ENCODE results near the gene CLCN4. TPM values are rescaled to one million over a fixed set of nuclear protein-coding genes. Genes with fewer than 3 reads are reported as not detected.

The CLCN4 gene
- polyA plus RNA-seq, 1 donor, result 1.9 TPM

- Histone ChIP-seq H3K4me1 (ENCODE audit: control insufficient read depth, insufficient read depth, low read length) (no peaks in the 10 kb centered on the region), H3K27me3 (ENCODE audit: control insufficient read depth, insufficient read depth, low read length) (no peaks in the 10 kb centered on the region), H3K27ac (ENCODE audit: low read length) (no peak overlapping the region), H3K9me3 (ENCODE audit: control insufficient read depth, low read depth, low read length) (peaks cover 8% of the 10 kb centered on the region), H3K36me3 (ENCODE audit: control insufficient read depth, insufficient read depth, low read length) (peaks cover 14% of the 10 kb centered on the region), H3K4me3 (ENCODE audit: low read length) (no peak overlapping the region)
- WGBS (ENCODE audit: insufficient coverage, low lambda C conversion rate), result no CpG with 5 or more reads among the region's 17 CpGs
- DNase-seq, result no peak
These were observed 28.4 kb upstream of the CLCN4 start for GRCh38 chrX:10128386-10128785.

DNA sequence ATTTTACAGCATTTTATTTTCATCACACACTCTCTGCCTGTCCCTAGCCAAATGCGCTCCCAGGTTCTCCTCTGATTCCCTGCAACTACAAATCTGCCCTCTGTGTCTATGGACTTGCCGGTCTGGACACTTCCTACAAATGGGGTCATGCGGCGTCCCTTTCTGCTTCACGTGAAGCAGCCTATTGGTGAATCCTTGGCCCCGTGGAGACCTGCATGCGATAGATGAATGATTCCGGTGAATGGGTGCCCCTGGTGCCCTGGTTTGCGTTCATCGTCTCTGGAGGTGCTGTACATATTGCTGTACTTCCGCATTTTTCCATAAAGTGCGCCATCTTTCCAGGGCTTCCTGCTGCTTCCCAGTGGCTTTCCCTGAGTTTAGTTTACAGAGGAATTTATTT is 27.5 kb upstream of the CLCN4 start:
- H3K27ac ChIP-seq (ENCODE audit: low read length), result no peak overlapping the region
- H3K36me3 ChIP-seq (ENCODE audit: control insufficient read depth, insufficient read depth, low read length), result peaks cover 13% of the 10 kb centered on the region
- H3K27me3 ChIP-seq (ENCODE audit: control insufficient read depth, insufficient read depth, low read length), result no peaks in the 10 kb centered on the region
- H3K9me3 ChIP-seq (ENCODE audit: control insufficient read depth, low read depth, low read length), result peaks cover 7% of the 10 kb centered on the region
- no peak for DNase-seq
- no peak overlapping the region for H3K4me3 ChIP-seq (ENCODE audit: low read length)
- no peaks in the 10 kb centered on the region for H3K4me1 ChIP-seq (ENCODE audit: control insufficient read depth, insufficient read depth, low read length)
- WGBS (ENCODE audit: insufficient coverage, low lambda C conversion rate), result no CpG with 5 or more reads among the region's 12 CpGs

- H3K27me3 ChIP-seq (ENCODE audit: control insufficient read depth, insufficient read depth, low read length), result no peaks in the 10 kb centered on the region
- peaks cover 11% of the 10 kb centered on the region for H3K36me3 ChIP-seq (ENCODE audit: control insufficient read depth, insufficient read depth, low read length)
- no CpG with 5 or more reads among the region's 3 CpGs for WGBS (ENCODE audit: insufficient coverage, low lambda C conversion rate)
- no peak overlapping the region for H3K4me3 ChIP-seq (ENCODE audit: low read length)
- peaks cover 7% of the 10 kb centered on the region for H3K9me3 ChIP-seq (ENCODE audit: control insufficient read depth, low read depth, low read length)
- no peak for DNase-seq
- H3K27ac ChIP-seq (ENCODE audit: low read length), result no peak overlapping the region
- H3K4me1 ChIP-seq (ENCODE audit: control insufficient read depth, insufficient read depth, low read length), result no peaks in the 10 kb centered on the region
These were observed 26.4 kb upstream of the CLCN4 start for GRCh38 chrX:10130354-10130753.

DNA sequence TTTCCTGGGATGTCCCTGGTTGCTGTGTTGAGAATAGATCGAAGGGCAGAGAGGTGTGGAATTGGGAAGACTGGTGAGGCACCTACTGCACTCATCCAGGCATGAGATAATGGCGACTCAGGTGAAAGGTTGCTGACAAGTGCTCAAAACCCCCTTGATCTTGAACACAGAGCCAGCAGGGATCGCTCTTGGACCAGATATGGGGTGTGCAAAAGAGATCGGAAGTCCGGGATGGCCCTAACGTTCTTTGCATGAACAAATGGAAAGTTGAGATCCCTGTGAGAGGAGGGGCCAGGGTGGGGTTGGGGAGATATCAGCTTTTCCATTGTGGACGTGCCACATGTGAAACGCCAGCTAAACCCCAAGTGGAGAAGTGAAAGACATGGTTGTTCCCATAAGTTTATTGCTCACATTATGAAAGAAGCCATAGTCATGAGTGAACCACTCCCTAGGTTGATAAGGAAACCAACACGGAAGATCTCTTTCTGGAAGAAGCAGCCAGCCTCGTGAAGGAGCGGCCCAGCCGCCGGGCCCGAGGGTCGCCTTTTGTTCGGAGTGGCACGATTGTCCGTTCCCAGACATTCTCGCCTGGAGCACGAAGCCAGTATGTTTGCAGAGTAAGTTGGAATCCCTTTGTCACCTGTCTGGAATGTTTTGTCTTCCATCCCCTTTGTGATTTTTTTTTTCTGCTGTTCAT is 22.6 kb upstream of the CLCN4 start:
- DNase-seq, result no peak
- WGBS (ENCODE audit: insufficient coverage, low lambda C conversion rate), result no CpG with 5 or more reads among the region's 20 CpGs
- H3K27ac ChIP-seq (ENCODE audit: low read length), result no peak overlapping the region
- no peaks in the 10 kb centered on the region for H3K27me3 ChIP-seq (ENCODE audit: control insufficient read depth, insufficient read depth, low read length)
- no peaks in the 10 kb centered on the region for H3K4me1 ChIP-seq (ENCODE audit: control insufficient read depth, insufficient read depth, low read length)
- H3K4me3 ChIP-seq (ENCODE audit: low read length), result no peak overlapping the region
- peaks cover 8% of the 10 kb centered on the region for H3K36me3 ChIP-seq (ENCODE audit: control insufficient read depth, insufficient read depth, low read length)
- peaks cover 3% of the 10 kb centered on the region for H3K9me3 ChIP-seq (ENCODE audit: control insufficient read depth, low read depth, low read length)

DNA sequence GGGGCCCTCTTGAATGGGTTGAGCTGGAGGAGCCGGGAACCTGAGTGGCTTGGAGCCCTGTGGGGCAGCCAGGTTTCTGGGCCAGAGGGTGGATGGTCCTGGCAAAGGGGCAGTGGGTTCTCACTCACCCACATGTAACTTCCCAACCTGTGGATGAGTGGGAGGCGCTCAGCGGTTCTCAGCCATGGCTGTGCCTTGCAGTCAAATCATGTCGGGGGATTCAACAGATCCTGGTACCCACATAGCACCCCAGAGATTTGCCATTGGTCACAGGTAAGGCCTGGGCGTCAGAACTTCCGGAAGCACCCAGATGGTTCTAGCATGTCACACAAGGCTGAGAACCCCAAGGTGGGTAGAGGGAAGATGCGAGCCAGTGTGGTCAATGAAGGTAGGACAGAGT is 21.9 kb upstream of the CLCN4 start:
- H3K36me3 ChIP-seq (ENCODE audit: control insufficient read depth, insufficient read depth, low read length), result peaks cover 8% of the 10 kb centered on the region
- no peaks in the 10 kb centered on the region for H3K27me3 ChIP-seq (ENCODE audit: control insufficient read depth, insufficient read depth, low read length)
- no peak overlapping the region for H3K4me3 ChIP-seq (ENCODE audit: low read length)
- H3K27ac ChIP-seq (ENCODE audit: low read length), result no peak overlapping the region
- no peak for DNase-seq
- WGBS (ENCODE audit: insufficient coverage, low lambda C conversion rate), result no CpG with 5 or more reads among the region's 7 CpGs
- peaks cover 3% of the 10 kb centered on the region for H3K9me3 ChIP-seq (ENCODE audit: control insufficient read depth, low read depth, low read length)
- no peaks in the 10 kb centered on the region for H3K4me1 ChIP-seq (ENCODE audit: control insufficient read depth, insufficient read depth, low read length)

- peaks cover 3% of the 10 kb centered on the region for H3K9me3 ChIP-seq (ENCODE audit: control insufficient read depth, low read depth, low read length)
- DNase-seq, result no peak
- H3K4me1 ChIP-seq (ENCODE audit: control insufficient read depth, insufficient read depth, low read length), result no peaks in the 10 kb centered on the region
- no peak overlapping the region for H3K4me3 ChIP-seq (ENCODE audit: low read length)
- H3K36me3 ChIP-seq (ENCODE audit: control insufficient read depth, insufficient read depth, low read length), result peaks cover 6% of the 10 kb centered on the region
- H3K27ac ChIP-seq (ENCODE audit: low read length), result no peak overlapping the region
- no CpG with 5 or more reads among the region's 28 CpGs for WGBS (ENCODE audit: insufficient coverage, low lambda C conversion rate)
- H3K27me3 ChIP-seq (ENCODE audit: control insufficient read depth, insufficient read depth, low read length), result no peaks in the 10 kb centered on the region
These were observed 21.0 kb upstream of the CLCN4 start for GRCh38 chrX:10135561-10136399.

GRCh38 chrX:10138726-10139125 is 18.0 kb upstream of the CLCN4 start:
- H3K4me3 ChIP-seq (ENCODE audit: low read length), result no peak overlapping the region
- H3K27ac ChIP-seq (ENCODE audit: low read length), result no peak overlapping the region
- WGBS (ENCODE audit: insufficient coverage, low lambda C conversion rate), result no CpG with 5 or more reads among the region's 22 CpGs
- peaks cover 5% of the 10 kb centered on the region for H3K36me3 ChIP-seq (ENCODE audit: control insufficient read depth, insufficient read depth, low read length)
- H3K27me3 ChIP-seq (ENCODE audit: control insufficient read depth, insufficient read depth, low read length), result no peaks in the 10 kb centered on the region
- DNase-seq, result no peak
- H3K4me1 ChIP-seq (ENCODE audit: control insufficient read depth, insufficient read depth, low read length), result no peaks in the 10 kb centered on the region
- H3K9me3 ChIP-seq (ENCODE audit: control insufficient read depth, low read depth, low read length), result peaks cover 3% of the 10 kb centered on the region

GRCh38 chrX:10140264-10140663 is 16.5 kb upstream of the CLCN4 start:
- H3K4me3 ChIP-seq (ENCODE audit: low read length), result no peak overlapping the region
- no peak for DNase-seq
- no CpG with 5 or more reads among the region's 7 CpGs for WGBS (ENCODE audit: insufficient coverage, low lambda C conversion rate)
- peaks cover 4% of the 10 kb centered on the region for H3K36me3 ChIP-seq (ENCODE audit: control insufficient read depth, insufficient read depth, low read length)
- H3K4me1 ChIP-seq (ENCODE audit: control insufficient read depth, insufficient read depth, low read length), result no peaks in the 10 kb centered on the region
- no peaks in the 10 kb centered on the region for H3K27me3 ChIP-seq (ENCODE audit: control insufficient read depth, insufficient read depth, low read length)
- no peaks in the 10 kb centered on the region for H3K9me3 ChIP-seq (ENCODE audit: control insufficient read depth, low read depth, low read length)
- no peak overlapping the region for H3K27ac ChIP-seq (ENCODE audit: low read length)

DNA sequence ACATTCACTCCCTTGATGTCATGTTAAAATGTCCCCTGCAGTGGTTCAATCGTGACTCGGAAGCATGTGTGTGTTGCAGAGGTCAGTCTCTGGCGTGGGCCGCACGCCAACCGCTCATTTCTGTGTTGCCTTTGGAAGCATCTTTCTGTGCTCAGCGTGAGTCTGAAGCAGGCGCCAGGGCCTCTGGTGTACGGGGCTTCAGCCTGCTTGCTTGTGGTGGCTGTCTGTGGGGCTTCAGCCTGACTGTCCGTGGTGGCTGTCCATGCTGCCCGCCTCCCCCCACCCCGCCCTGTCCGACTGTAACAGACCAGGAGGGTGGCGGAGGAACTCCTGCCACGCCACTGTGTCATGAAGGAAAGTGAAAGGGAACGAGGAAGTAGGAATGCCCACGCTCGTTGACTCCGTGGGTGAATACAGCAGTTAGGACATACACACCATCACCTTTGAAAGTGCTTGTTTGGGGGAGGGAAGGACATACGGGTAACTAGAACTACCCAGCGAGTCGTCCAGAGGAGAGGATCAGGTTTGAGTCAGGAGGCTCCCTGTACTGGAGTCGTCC is 14.7 kb upstream of the CLCN4 start:
- Histone ChIP-seq H3K27me3 (ENCODE audit: control insufficient read depth, insufficient read depth, low read length) (no peaks in the 10 kb centered on the region), H3K27ac (ENCODE audit: low read length) (no peak overlapping the region), H3K4me3 (ENCODE audit: low read length) (no peak overlapping the region), H3K4me1 (ENCODE audit: control insufficient read depth, insufficient read depth, low read length) (no peaks in the 10 kb centered on the region), H3K36me3 (ENCODE audit: control insufficient read depth, insufficient read depth, low read length) (peaks cover 3% of the 10 kb centered on the region), H3K9me3 (ENCODE audit: control insufficient read depth, low read depth, low read length) (no peaks in the 10 kb centered on the region)
- no peak for DNase-seq
- no CpG with 5 or more reads among the region's 23 CpGs for WGBS (ENCODE audit: insufficient coverage, low lambda C conversion rate)

- Histone ChIP-seq H3K4me3 (ENCODE audit: low read length) (no peak overlapping the region), H3K9me3 (ENCODE audit: control insufficient read depth, low read depth, low read length) (no peaks in the 10 kb centered on the region), H3K27me3 (ENCODE audit: control insufficient read depth, insufficient read depth, low read length) (no peaks in the 10 kb centered on the region), H3K36me3 (ENCODE audit: control insufficient read depth, insufficient read depth, low read length) (peaks cover 3% of the 10 kb centered on the region), H3K4me1 (ENCODE audit: control insufficient read depth, insufficient read depth, low read length) (no peaks in the 10 kb centered on the region), H3K27ac (ENCODE audit: low read length) (no peak overlapping the region)
- no CpG with 5 or more reads among the region's 12 CpGs for WGBS (ENCODE audit: insufficient coverage, low lambda C conversion rate)
- DNase-seq, result no peak
These were observed 13.4 kb upstream of the CLCN4 start for GRCh38 chrX:10143071-10143983.

All from large intestine (tissue), 3 donors.